Activated T-cell treated with anti-CD3 and anti-CD28 coated beads, Interleukin-2, amount 50 U/mL, for 24 hours (primary cell): Measurements from ENCODE around the gene MAPK8.

ENCODE experiments used
- DNase-seq: peaks from one replicate; pipeline ENCODE4 v3.0.0-alpha.2; 2020
- H3K27ac Mint-ChIP-seq: 2 replicates; pipeline ENCODE4 v1.8.0; 2020; ENCODE audit warnings: mild to moderate bottlenecking, mixed read lengths
- H3K27me3 Mint-ChIP-seq: 2 replicates; pipeline ENCODE4 v1.8.0; 2020; ENCODE audit warnings: mixed read lengths
- H3K36me3 Mint-ChIP-seq: 2 replicates; pipeline ENCODE4 v1.8.0; 2020; ENCODE audit warnings: low read depth, mixed read lengths
- H3K4me1 Mint-ChIP-seq: 2 replicates; pipeline ENCODE4 v1.8.0; 2020; ENCODE audit warnings: low read depth, mixed read lengths
- H3K4me3 Mint-ChIP-seq: 2 replicates; pipeline ENCODE4 v1.8.0; 2020; ENCODE audit warnings: mild to moderate bottlenecking, moderate library complexity, mixed read lengths
- H3K9me3 Mint-ChIP-seq: 2 replicates; pipeline ENCODE4 v1.8.0; 2020; ENCODE audit warnings: mixed read lengths

MAPK8 gene

GRCh38 chr10:48399056-48399541 lies 92.6 kb downstream of the MAPK8 start:
- DNase-seq = no peak
- Mint-ChIP-seq H3K27ac (no peak overlapping the region), H3K27me3 (no peaks in the 10 kb centered on the region)

GRCh38 chr10:48399551-48399950 lies 93.1 kb downstream of the MAPK8 start:
- DNase-seq = no peak
- Mint-ChIP-seq H3K36me3 (peaks cover 5% of the 10 kb centered on the region), H3K9me3 (no peaks in the 10 kb centered on the region), H3K4me3 (no peak overlapping the region), H3K27ac (no peak overlapping the region), H3K4me1 (peaks cover 33% of the 10 kb centered on the region), H3K27me3 (no peaks in the 10 kb centered on the region)

More at GRCh38 chr10:48399056-48399541, 92.6 kb downstream of the MAPK8 start:
- peaks cover 2% of the 10 kb centered on the region for H3K36me3 Mint-ChIP-seq
- H3K4me3 Mint-ChIP-seq = no peak overlapping the region
- H3K4me1 Mint-ChIP-seq = peaks cover 33% of the 10 kb centered on the region
- H3K9me3 Mint-ChIP-seq = no peaks in the 10 kb centered on the region

DNA sequence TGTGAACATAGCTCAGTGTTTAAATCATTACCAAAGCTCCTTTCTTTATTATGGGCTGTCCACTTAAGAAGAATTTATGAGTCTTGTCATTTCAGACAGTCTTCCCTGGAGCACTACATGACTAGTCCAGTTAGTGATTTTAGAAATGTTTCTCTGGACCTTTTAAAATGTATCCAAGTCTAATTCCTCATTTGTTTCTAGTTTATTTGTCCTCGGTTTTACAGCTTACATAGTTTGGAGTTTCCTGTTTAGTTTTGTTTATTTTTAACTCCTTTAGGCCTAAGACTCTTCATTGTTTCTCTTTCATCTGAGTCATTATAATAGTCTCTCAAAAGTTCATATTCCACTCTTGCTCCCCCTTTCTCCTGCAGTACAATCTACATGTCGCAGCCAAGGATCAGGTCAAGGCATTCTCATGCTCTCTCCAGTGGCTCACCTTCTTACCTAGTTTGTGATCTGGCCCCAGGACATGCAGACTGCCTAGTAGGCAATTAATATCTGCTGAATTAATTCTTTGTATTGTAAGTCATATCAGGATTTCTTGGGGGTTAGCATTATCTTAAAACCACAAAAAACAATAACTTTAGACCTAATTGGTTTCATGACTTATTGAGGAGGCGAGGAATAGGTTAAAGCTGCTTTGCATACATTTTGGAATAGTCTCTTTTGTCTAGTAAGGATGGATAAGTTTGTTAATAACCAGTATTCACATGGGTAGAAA lies 93.8 kb downstream of the MAPK8 start:
- Mint-ChIP-seq H3K4me3 (no peak overlapping the region), H3K27me3 (no peaks in the 10 kb centered on the region), H3K27ac (no peak overlapping the region), H3K9me3 (no peaks in the 10 kb centered on the region), H3K36me3 (peaks cover 12% of the 10 kb centered on the region), H3K4me1 (peaks cover 33% of the 10 kb centered on the region)
- DNase-seq = no peak

DNA sequence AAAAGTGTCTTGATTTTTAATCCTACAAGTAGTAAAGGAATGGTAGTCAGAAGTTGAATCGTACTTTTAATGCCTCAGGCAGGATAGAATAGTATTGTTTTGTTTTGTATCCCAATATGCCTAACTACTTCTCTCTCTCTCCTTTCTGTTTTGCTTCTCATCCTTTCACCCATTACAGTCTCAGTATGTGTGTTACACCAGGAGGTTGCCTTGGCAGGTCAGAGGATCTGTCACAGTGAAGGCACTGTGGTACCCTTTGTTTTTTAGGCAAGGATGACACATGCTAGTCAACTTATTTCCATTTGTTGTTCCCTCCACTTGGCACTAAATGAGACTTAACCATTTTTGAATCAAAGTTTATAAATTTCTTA lies 94.4 kb downstream of the MAPK8 start:
- Mint-ChIP-seq H3K36me3 (peaks cover 15% of the 10 kb centered on the region), H3K4me3 (no peak overlapping the region), H3K4me1 (peaks cover 33% of the 10 kb centered on the region), H3K27ac (no peak overlapping the region), H3K9me3 (no peaks in the 10 kb centered on the region), H3K27me3 (no peaks in the 10 kb centered on the region)
- DNase-seq = no peak

DNA sequence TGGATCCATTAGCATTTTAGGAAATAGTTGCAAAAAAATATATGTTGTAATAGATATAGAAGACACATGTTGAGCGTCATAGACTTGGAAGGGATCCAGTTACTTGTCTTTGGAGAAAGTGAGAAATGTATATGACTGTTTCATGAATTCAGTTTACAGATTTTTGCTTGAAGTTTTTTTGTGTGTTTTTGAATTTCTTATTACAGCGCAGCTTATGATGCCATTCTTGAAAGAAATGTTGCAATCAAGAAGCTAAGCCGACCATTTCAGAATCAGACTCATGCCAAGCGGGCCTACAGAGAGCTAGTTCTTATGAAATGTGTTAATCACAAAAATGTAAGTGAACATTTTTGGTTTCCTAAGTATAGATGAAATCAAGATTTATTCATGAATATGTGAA lies 98.2 kb downstream of the MAPK8 start:
- H3K4me3 Mint-ChIP-seq = no peak overlapping the region
- no peak for DNase-seq
- H3K27ac Mint-ChIP-seq = no peak overlapping the region
- peaks cover 16% of the 10 kb centered on the region for H3K4me1 Mint-ChIP-seq
- H3K9me3 Mint-ChIP-seq = no peaks in the 10 kb centered on the region
- H3K36me3 Mint-ChIP-seq = peaks cover 19% of the 10 kb centered on the region
- no peaks in the 10 kb centered on the region for H3K27me3 Mint-ChIP-seq

DNA sequence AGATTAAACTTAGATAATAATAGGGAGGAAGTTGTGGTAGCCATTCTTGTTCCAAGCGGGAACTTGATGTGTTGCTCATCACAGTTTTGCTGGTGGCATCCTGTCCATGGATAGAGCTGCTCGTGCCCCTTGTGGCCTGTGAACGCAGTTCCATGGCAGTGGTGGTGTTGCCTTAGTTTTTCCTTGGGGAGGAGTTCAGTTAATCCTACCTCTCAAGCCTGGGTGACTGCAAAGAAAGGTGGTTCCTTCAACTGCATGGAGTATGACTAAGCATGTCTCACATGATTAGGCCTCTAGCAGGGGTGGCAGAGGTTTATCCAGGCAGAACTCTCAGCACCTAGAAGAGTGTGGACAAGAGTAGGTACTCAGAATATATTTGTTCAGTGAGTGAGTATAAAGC lies 99.7 kb downstream of the MAPK8 start:
- Mint-ChIP-seq H3K4me1 (peaks cover 3% of the 10 kb centered on the region), H3K4me3 (no peak overlapping the region), H3K27ac (no peak overlapping the region), H3K9me3 (peaks cover 2% of the 10 kb centered on the region), H3K36me3 (peaks cover 19% of the 10 kb centered on the region), H3K27me3 (no peaks in the 10 kb centered on the region)
- no peak for DNase-seq

DNA sequence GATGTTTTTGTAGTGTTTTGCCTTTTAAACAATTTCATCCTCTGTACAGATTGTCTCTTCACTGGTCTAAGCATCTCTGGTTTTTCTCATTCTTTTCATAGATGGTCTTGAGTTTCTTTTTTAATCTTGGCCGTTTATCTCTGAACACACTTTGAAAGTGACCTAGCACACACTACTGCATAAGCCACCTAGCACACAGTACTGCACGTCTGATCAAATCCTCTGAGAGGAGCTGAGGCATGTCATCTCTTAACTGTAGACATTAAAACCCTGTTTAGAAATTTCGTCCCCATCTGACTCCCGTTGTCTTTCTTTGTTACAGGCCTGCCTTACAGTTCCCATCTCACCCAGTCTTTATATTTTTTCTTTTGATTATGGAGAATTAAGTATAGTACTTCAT lies 100.2 kb downstream of the MAPK8 start:
- DNase-seq = no peak
- Mint-ChIP-seq H3K27ac (no peak overlapping the region), H3K27me3 (no peaks in the 10 kb centered on the region), H3K36me3 (peaks cover 19% of the 10 kb centered on the region), H3K4me3 (no peak overlapping the region), H3K4me1 (peaks cover 3% of the 10 kb centered on the region), H3K9me3 (peaks cover 2% of the 10 kb centered on the region)

- Mint-ChIP-seq H3K27ac (no peak overlapping the region), H3K9me3 (peaks cover 13% of the 10 kb centered on the region), H3K4me3 (no peak overlapping the region), H3K36me3 (peaks cover 19% of the 10 kb centered on the region), H3K4me1 (peaks cover 3% of the 10 kb centered on the region), H3K27me3 (no peaks in the 10 kb centered on the region)
- DNase-seq = no peak
Measured at GRCh38 chr10:48410503-48410902, 104.0 kb downstream of the MAPK8 start.

GRCh38 chr10:48411510-48411909 lies 105.0 kb downstream of the MAPK8 start:
- Mint-ChIP-seq H3K36me3 (peaks cover 17% of the 10 kb centered on the region), H3K27ac (no peak overlapping the region), H3K9me3 (peaks cover 13% of the 10 kb centered on the region), H3K27me3 (no peaks in the 10 kb centered on the region), H3K4me3 (no peak overlapping the region), H3K4me1 (no peaks in the 10 kb centered on the region)
- DNase-seq = no peak

DNA sequence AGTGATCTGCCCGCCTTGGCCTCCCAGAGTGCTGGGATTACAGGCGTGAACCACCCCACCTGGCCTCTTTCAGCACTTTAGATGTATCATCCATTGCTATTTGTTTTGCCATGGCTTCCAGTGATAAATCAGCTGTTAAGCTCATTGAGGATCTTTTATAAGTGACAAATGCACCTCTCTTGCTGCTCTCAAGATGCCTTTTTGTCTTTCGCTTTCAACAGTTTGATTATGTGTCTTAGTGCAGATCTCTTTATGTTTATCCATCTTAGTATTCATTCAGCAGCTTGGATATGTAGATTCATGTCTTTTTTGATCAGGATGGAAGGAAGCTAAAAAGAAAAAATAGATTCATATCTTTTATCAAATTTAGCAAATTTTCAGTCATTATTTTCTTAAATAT lies 105.6 kb downstream of the MAPK8 start:
- no peak overlapping the region for H3K4me3 Mint-ChIP-seq
- H3K9me3 Mint-ChIP-seq = peaks cover 13% of the 10 kb centered on the region
- peaks cover 17% of the 10 kb centered on the region for H3K36me3 Mint-ChIP-seq
- no peaks in the 10 kb centered on the region for H3K4me1 Mint-ChIP-seq
- no peak for DNase-seq
- no peaks in the 10 kb centered on the region for H3K27me3 Mint-ChIP-seq
- H3K27ac Mint-ChIP-seq = no peak overlapping the region

DNA sequence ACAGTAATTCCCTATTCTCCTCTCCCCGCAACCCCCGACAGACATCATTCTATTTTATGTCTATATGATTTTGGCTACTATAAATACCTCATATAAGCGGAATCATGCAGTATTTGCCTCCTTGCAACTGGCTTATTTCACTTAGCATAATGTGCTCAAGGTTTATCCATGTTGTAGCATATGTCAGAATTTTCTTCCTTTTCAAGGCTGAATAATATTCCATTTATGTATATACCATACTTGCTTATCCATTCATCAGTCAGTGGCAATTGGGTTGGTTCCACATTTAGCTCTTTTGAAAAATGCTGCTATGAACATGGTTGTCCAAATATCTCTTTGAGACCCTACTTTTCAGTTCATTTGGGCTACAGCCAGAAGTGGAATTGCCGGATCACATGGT lies 106.5 kb downstream of the MAPK8 start:
- H3K27ac Mint-ChIP-seq = no peak overlapping the region

GRCh38 chr10:48414160-48414559 lies 107.7 kb downstream of the MAPK8 start:
- Mint-ChIP-seq H3K36me3 (peaks cover 17% of the 10 kb centered on the region), H3K27me3 (no peaks in the 10 kb centered on the region)

More for the DNA sequence above, 106.5 kb downstream of the MAPK8 start:
- no peak for DNase-seq
- Mint-ChIP-seq H3K27me3 (no peaks in the 10 kb centered on the region), H3K9me3 (peaks cover 13% of the 10 kb centered on the region), H3K36me3 (peaks cover 17% of the 10 kb centered on the region), H3K4me1 (no peaks in the 10 kb centered on the region), H3K4me3 (no peak overlapping the region)

DNA sequence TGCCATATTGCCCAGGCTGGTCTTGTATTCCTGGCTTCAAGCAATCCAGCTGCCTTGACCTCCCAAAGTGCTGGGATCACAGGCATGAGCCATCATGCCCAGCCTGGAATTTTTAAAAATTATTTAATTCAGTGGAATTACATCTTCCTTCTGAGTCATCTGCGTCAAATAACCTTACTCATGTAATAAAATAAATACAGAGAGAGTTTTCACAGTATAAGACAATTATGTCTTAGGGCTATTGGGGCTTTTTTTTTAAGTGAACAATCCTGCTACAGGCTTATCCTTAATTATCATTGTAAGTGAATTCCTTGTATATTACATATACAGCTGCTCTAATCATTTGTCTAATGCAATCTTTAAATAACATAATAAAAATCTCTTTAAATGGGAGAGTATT lies 108.3 kb downstream of the MAPK8 start:
- Mint-ChIP-seq H3K4me3 (no peak overlapping the region), H3K4me1 (no peaks in the 10 kb centered on the region), H3K27ac (no peak overlapping the region), H3K27me3 (no peaks in the 10 kb centered on the region), H3K36me3 (peaks cover 22% of the 10 kb centered on the region), H3K9me3 (peaks cover 13% of the 10 kb centered on the region)
- no peak for DNase-seq

More at GRCh38 chr10:48414160-48414559, 107.7 kb downstream of the MAPK8 start:
- H3K9me3 Mint-ChIP-seq = peaks cover 13% of the 10 kb centered on the region
- no peak for DNase-seq
- H3K27ac Mint-ChIP-seq = no peak overlapping the region
- no peak overlapping the region for H3K4me3 Mint-ChIP-seq
- H3K4me1 Mint-ChIP-seq = no peaks in the 10 kb centered on the region

DNA sequence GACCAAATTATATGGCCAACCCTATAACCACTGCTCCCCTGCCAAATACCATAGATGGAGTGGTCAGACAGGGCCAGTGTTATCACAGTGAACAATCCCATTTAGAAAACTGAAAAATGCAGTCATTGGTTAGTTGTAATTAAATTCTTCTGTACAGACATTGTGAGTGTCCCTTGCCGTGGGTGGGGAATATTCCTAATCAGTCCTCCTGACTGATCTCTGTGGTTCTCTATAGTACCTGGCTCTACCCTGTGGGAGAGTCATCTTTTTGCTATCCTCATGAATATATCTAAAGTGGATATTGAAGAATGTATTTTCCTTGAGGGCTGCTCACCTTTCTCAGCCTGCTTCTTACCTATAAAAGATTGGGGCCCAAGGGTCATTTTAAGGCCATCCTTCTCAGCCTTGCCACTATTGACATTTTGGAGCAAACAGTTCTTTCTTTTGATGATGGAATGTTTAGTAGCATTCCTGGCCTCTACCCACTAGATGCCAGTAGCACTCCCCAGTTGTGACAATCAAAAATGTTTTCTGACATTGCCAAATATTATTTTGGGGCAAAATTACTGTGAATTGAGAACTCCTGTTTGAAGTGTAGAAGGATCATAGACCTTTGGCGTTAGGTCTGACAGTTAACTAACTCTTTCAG lies 110.2 kb downstream of the MAPK8 start:
- no peaks in the 10 kb centered on the region for H3K27me3 Mint-ChIP-seq
- no peak overlapping the region for H3K4me3 Mint-ChIP-seq
- peaks cover 10% of the 10 kb centered on the region for H3K9me3 Mint-ChIP-seq
- no peaks in the 10 kb centered on the region for H3K4me1 Mint-ChIP-seq
- no peak overlapping the region for H3K27ac Mint-ChIP-seq
- peaks cover 36% of the 10 kb centered on the region for H3K36me3 Mint-ChIP-seq
- no peak for DNase-seq

- H3K9me3 Mint-ChIP-seq = peaks cover 6% of the 10 kb centered on the region
- no peak overlapping the region for H3K4me3 Mint-ChIP-seq
- H3K27ac Mint-ChIP-seq = no peak overlapping the region
- no peak for DNase-seq
- H3K36me3 Mint-ChIP-seq = peaks cover 36% of the 10 kb centered on the region
- no peaks in the 10 kb centered on the region for H3K4me1 Mint-ChIP-seq
- no peaks in the 10 kb centered on the region for H3K27me3 Mint-ChIP-seq
Measured at GRCh38 chr10:48417374-48417773, 110.9 kb downstream of the MAPK8 start.
